Measurements from ENCODE around the gene FAM98C. TPM values are rescaled to one million over a fixed set of nuclear protein-coding genes. Genes with fewer than 3 reads are reported as not detected.
"Not testable (repeated sequence)": the region's sequence is repeated elsewhere in the genome, so short reads cannot be mapped to it uniquely, and the experiment has no call there.

FAM98C gene
- 10 to 100 TPM; 26.1 to 63.0 TPM for total RNA-seq

DNA sequence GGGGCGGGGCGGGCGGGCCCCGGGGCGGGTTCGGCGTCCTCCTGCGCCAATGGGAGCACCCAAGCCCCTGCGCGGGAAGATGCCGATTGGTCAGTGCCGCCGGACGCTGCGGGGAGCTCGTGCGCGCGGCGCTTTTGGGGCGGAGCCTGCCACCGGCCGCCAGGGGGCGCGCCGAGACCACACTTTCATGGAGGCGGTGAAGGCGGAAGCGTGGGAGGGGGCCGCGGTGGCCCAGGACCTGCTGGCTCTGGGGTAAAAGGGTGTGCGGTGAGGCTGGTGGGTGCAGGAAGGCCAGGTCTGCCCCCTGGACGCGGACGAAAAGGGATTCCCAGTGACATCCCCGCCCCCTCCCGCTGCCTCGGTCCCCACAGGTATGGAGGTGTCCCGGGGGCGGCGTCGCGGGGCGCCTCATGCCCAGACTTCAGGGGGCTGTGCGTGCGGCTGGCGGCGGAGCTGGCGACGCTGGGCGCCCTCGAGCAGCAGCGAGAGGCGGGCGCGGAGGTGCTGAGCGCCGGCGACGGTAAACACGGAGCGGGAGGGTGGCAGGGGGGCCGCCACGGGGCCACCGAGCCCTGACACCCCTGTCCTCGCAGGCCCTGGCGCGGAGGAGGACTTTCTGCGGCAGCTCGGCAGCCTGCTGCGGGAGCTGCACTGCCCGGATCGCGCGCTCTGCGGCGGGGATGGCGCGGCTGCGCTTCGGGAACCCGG, at the start of gene FAM98C:
Gene FAM98C (plus strand): TSS at position 127 of the 708 bp plus-strand sequence. CDS start 61 bp downstream, at position 188.
- peak within 1 kb of the TSS; percentile 80 for H3K27ac Mint-ChIP-seq
- peaks cover 4% of the 10 kb centered on the region for H3K4me1 Mint-ChIP-seq
- peak within 1 kb of the TSS; percentile 82 for H3K4me3 Mint-ChIP-seq
- H3K27me3 Mint-ChIP-seq, result no peaks in the 10 kb centered on the region
- H3K36me3 Mint-ChIP-seq (ENCODE audit: low read depth), result peaks cover 51% of the 10 kb centered on the region
- peak; percentile 97 for ATAC-seq (replicated peaks)
- no peaks in the 10 kb centered on the region for H3K9me3 Mint-ChIP-seq

DNA sequence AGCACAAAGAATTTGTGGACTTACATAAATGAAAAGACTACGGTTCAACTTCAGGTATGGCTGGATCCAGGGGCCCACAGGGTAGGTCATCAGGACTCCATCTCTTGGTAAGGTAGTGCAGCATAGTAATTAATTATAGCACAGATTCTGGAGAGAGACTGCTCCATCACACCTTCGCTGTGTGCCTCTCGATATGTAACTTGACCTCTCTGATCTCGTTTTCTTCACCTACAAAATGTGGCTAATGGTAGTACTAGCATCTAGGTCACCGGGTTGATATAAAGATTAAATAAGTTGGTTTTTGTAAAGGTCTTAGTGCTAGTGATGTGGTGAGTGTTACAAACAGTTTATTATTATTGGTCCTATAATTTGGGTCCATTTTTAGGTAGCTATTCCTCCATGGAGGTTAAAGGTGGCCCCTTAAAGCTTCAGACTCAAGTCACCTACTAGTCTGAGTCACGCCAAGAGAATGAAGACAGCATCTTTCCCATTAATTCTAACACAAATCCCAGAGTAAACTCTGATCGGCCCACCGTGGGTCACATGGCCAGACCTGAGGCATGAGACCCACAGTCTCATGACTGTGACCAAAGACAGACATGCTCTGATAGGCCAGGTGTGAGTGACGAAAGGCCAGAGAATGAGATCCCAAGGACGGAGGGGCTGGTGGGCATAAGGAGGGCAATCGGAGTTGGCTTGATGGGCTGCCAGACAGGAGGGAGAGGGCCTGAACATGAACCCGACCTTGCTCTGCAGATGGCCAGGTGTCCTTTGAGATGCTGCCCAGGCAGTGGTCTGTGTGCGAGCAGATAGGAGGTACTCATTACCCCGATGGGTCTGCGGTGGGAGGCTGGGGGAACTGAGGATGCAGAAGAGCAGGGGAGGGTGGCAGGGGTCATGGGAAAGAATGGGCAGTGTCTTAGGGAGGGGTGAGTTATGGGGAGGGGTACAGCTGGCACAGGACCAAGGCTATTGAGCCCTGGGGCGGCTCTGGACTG, 46.9 kb upstream of the FAM98C start:
- Mint-ChIP-seq H3K4me1 (peaks cover under 1% of the 10 kb centered on the region), H3K27me3 (peaks cover 4% of the 10 kb centered on the region), H3K27ac (no peak overlapping the region), H3K4me3 (no peak overlapping the region), H3K36me3 (ENCODE audit: low read depth) (no peaks in the 10 kb centered on the region), H3K9me3 (no peaks in the 10 kb centered on the region)
- no peak for ATAC-seq (replicated peaks)

- Mint-ChIP-seq H3K27ac (no peak overlapping the region), H3K4me1 (peaks cover 5% of the 10 kb centered on the region), H3K27me3 (peaks cover 7% of the 10 kb centered on the region), H3K9me3 (no peaks in the 10 kb centered on the region), H3K4me3 (no peak overlapping the region), H3K36me3 (ENCODE audit: low read depth) (no peaks in the 10 kb centered on the region)
- ATAC-seq (replicated peaks), result no peak
Observed at GRCh38 chr19:38358071-38358470, 44.8 kb upstream of the FAM98C start.

- peaks cover 5% of the 10 kb centered on the region for H3K4me1 Mint-ChIP-seq
- H3K27ac Mint-ChIP-seq, result no peak overlapping the region
- peak overlapping the region; percentile 4 for H3K4me3 Mint-ChIP-seq
- H3K27me3 Mint-ChIP-seq, result peaks cover 7% of the 10 kb centered on the region
- no peak for ATAC-seq (replicated peaks)
- no peaks in the 10 kb centered on the region for H3K36me3 Mint-ChIP-seq (ENCODE audit: low read depth)
- H3K9me3 Mint-ChIP-seq, result no peaks in the 10 kb centered on the region
Observed at GRCh38 chr19:38359242-38360021, 43.5 kb upstream of the FAM98C start.

GRCh38 chr19:38360351-38360750, 42.5 kb upstream of the FAM98C start:
- peak overlapping the region; percentile 80 for H3K4me3 Mint-ChIP-seq
- H3K9me3 Mint-ChIP-seq, result no peaks in the 10 kb centered on the region
- H3K27ac Mint-ChIP-seq, result no peak overlapping the region
- H3K36me3 Mint-ChIP-seq (ENCODE audit: low read depth), result no peaks in the 10 kb centered on the region
- peaks cover 5% of the 10 kb centered on the region for H3K4me1 Mint-ChIP-seq
- no peak for ATAC-seq (replicated peaks)
- H3K27me3 Mint-ChIP-seq, result peaks cover 7% of the 10 kb centered on the region

DNA sequence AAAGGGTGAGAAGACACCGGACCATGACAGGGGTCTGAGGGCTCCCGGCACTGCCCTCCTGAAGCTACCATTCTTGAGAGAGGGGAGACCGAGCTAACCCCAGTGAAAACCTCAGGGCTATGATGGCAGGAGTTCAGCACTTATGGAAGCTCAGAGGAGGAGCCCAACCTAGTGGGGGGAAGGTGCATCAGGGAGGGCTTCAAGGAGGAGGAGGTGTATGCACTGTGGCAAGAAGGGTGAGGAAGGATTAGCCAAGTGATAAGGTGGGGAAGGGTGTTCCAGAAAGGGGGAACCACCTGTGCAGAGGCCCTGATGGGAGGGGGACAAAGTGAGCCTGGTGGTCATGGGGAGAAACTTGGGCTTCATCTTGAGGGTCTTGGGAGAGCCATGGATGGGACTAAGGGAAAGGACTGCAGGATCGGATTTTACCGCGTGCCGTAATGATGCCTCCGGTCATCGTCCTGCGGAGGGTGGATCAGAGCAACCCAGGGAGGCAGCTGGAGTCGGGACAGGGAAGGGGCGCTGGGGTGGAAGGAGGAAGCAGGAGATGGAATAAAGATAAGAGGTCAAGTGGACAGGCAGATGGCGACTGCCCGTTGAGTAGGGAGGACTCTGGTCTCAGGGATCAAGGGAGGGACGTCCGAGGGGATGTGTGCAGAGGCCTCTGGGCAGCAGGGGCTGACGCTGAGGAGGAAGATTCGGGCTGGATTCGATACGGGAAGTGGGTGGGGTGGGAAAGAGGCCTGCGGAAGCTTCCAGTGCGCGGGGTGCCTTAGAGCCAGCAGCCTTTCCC, 41.9 kb upstream of the FAM98C start:
- Mint-ChIP-seq H3K36me3 (ENCODE audit: low read depth) (no peaks in the 10 kb centered on the region), H3K27ac (no peak overlapping the region), H3K9me3 (no peaks in the 10 kb centered on the region), H3K27me3 (peaks cover 8% of the 10 kb centered on the region), H3K4me1 (peaks cover 5% of the 10 kb centered on the region), H3K4me3 (peak overlapping the region; percentile 80)
- no peak for ATAC-seq (replicated peaks)

GRCh38 chr19:38361633-38362075, 41.2 kb upstream of the FAM98C start:
- Mint-ChIP-seq H3K4me1 (peaks cover 5% of the 10 kb centered on the region), H3K36me3 (ENCODE audit: low read depth) (no peaks in the 10 kb centered on the region), H3K27ac (no peak overlapping the region), H3K27me3 (peaks cover 11% of the 10 kb centered on the region), H3K9me3 (no peaks in the 10 kb centered on the region), H3K4me3 (peak overlapping the region; percentile 80)
- ATAC-seq (replicated peaks), result peak; percentile 80

GRCh38 chr19:38362076-38362945, 40.6 kb upstream of the FAM98C start:
- Mint-ChIP-seq H3K9me3 (no peaks in the 10 kb centered on the region), H3K27ac (no peak overlapping the region), H3K27me3 (peaks cover 11% of the 10 kb centered on the region), H3K4me3 (peak overlapping the region; percentile 80), H3K36me3 (ENCODE audit: low read depth) (no peaks in the 10 kb centered on the region), H3K4me1 (peaks cover 5% of the 10 kb centered on the region)
- ATAC-seq (replicated peaks), result peak; percentile 86

DNA sequence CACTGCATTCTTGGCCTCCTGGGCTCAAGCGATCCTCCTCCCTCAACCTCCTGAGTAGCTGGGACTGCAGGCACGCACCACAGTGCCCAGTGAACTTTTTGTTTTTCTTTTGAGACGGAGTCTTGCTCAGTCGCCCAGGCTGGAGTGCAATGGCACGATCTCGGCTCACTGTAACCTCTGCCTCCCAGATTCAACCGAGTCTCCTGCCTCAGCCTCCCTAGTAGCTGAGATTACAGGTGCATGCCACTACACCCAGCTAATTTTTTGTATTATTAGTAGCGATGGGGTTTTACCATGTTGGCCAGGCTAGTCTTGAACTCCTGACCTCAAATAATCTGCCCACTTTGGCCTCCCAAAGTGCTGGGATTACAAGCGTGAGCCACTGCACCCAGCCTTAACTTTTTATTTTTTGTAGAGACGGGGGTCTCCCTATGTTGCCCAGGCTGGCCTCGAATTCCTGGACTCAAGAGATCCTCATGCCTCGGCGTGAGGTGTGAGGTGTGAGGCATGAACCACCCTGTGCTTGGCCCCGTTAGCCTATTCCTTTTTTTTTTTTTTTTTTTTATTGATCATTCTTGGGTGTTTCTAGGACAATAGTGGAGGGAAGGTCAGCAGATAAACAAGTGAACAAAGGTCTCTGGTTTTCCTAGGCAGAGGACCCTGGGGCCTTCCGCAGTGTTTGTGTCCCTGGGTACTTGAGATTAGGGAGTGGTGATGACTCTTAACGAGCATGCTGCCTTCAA, 39.8 kb upstream of the FAM98C start:
- H3K4me1 Mint-ChIP-seq; H3K9me3 Mint-ChIP-seq; ATAC-seq (replicated peaks); H3K36me3 Mint-ChIP-seq (ENCODE audit: low read depth); H3K27ac Mint-ChIP-seq: not testable (repeated sequence)
- peak overlapping the region; percentile 80 for H3K4me3 Mint-ChIP-seq
- H3K27me3 Mint-ChIP-seq, result peaks cover 11% of the 10 kb centered on the region

DNA sequence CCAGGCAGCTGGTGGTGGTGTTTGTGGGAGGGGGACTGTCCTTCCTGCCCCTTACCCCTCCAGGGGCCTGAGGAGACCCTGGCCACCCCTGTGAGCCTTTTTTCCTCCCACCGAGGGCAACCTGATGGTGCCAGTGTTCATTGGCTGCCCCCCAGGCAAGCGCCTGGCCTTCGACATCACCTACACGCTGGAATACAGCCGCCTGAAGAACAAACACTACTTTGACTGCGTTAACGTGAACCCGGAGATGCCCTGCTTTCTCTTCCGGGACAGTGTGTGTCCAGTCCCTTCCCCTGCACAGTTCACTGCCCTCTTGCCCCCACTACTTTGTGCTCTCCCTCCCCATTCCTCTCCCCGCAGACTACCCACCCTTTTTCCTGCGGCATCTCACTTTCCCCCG, 35.9 kb upstream of the FAM98C start:
- no peak for ATAC-seq (replicated peaks)
- H3K9me3 Mint-ChIP-seq, result no peaks in the 10 kb centered on the region
- no peaks in the 10 kb centered on the region for H3K4me1 Mint-ChIP-seq
- no peak overlapping the region for H3K27ac Mint-ChIP-seq
- H3K36me3 Mint-ChIP-seq (ENCODE audit: low read depth), result no peaks in the 10 kb centered on the region
- no peak overlapping the region for H3K4me3 Mint-ChIP-seq
- peaks cover 8% of the 10 kb centered on the region for H3K27me3 Mint-ChIP-seq

GRCh38 chr19:38369584-38369983, 33.3 kb upstream of the FAM98C start:
- Mint-ChIP-seq H3K4me3 (no peak overlapping the region), H3K4me1 (no peaks in the 10 kb centered on the region), H3K27me3 (peaks cover 8% of the 10 kb centered on the region), H3K27ac (no peak overlapping the region), H3K36me3 (ENCODE audit: low read depth) (peaks cover 2% of the 10 kb centered on the region), H3K9me3 (no peaks in the 10 kb centered on the region)
- no peak for ATAC-seq (replicated peaks)

- ATAC-seq (replicated peaks), result no peak
- H3K4me3 Mint-ChIP-seq, result no peak overlapping the region
- H3K4me1 Mint-ChIP-seq, result peaks cover 7% of the 10 kb centered on the region
- no peaks in the 10 kb centered on the region for H3K9me3 Mint-ChIP-seq
- H3K27me3 Mint-ChIP-seq, result peaks cover 8% of the 10 kb centered on the region
- peaks cover 9% of the 10 kb centered on the region for H3K36me3 Mint-ChIP-seq (ENCODE audit: low read depth)
- H3K27ac Mint-ChIP-seq, result no peak overlapping the region
Observed at GRCh38 chr19:38370299-38370698, 32.6 kb upstream of the FAM98C start.

All from activated T-helper 17 cell treated with anti-CD3 and anti-CD28 coated beads, Interleukin-2, amount 50 U/mL, for 72 hours (primary cell).